ENCODE data around the gene DDX39B. TPM values are rescaled to one million over a fixed set of nuclear protein-coding genes. Genes with fewer than 3 reads are reported as not detected.
A peak's percentile ranks its signal among the peaks of the same experiment; 100 is the strongest.

The DDX39B gene
- total RNA-seq, 3 donors from 2014 or later (not counting 1 experiment from before 2014, with no cell fraction given), result 506 to 571 (median 534) TPM

- Mint-ChIP-seq H3K9me3 (no peaks in the 10 kb centered on the region), H3K4me3 (peak overlapping the region; percentile 82), H3K27ac (peak overlapping the region; percentile 98), H3K4me1 (peaks cover 47 to 61% of the 10 kb centered on the region in 2 donors), H3K36me3 (no peaks in the 10 kb centered on the region), H3K27me3 (ENCODE audit: low read depth in 2 of 2) (no peaks in the 10 kb centered on the region)
- peak; percentile 68 to 80 (median 70) for ATAC-seq
- DNase-seq, result peak; percentile 71 to 86
- Histone ChIP-seq H3K4me3 (ENCODE audit: low read length) (peak overlapping the region; percentile 4), H3K9me3 (ENCODE audit: control insufficient read depth, insufficient read depth, low read length) (no peaks in the 10 kb centered on the region), H3K36me3 (ENCODE audit: control insufficient read depth, insufficient read depth, low read length) (no peaks in the 10 kb centered on the region), H3K27me3 (ENCODE audit: control insufficient read depth, insufficient read depth, low read length) (no peaks in the 10 kb centered on the region), H3K4me1 (ENCODE audit: control insufficient read depth, insufficient read depth, low read length) (peaks cover 69% of the 10 kb centered on the region), H3K27ac (ENCODE audit: low read length) (peak overlapping the region; percentile 90)
- no peak for TF ChIP-seq CTCF (IDR thresholded peaks at IDR 0.05)
- intact Hi-C loops (cut with micrococcal nuclease), result loop anchor here (2.0 to 5.0 kb wide), 2 partner anchors 14 to 103 kb away; partner anchors contain the start of genes C6orf47, GPANK1 and LTA
- WGBS (ENCODE audit: insufficient coverage), result 3% methylated on average over 14 of the region's 14 CpGs
Measured at GRCh38 chr6:31558631-31559500, 17.1 kb upstream of the DDX39B start.

GRCh38 chr6:31558318-31558625 is 16.5 kb upstream of the DDX39B start:
- peak overlapping the region; percentile 98 for H3K27ac Mint-ChIP-seq
- TF ChIP-seq CTCF (IDR thresholded peaks at IDR 0.05), result no peak
- Histone ChIP-seq H3K27me3 (ENCODE audit: control insufficient read depth, insufficient read depth, low read length) (no peaks in the 10 kb centered on the region), H3K9me3 (ENCODE audit: control insufficient read depth, insufficient read depth, low read length) (no peaks in the 10 kb centered on the region), H3K4me1 (ENCODE audit: control insufficient read depth, insufficient read depth, low read length) (peaks cover 69% of the 10 kb centered on the region), H3K4me3 (ENCODE audit: low read length) (peak overlapping the region; percentile 4), H3K27ac (ENCODE audit: low read length) (peak overlapping the region; percentile 90), H3K36me3 (ENCODE audit: control insufficient read depth, insufficient read depth, low read length) (no peaks in the 10 kb centered on the region)
- peaks cover 47 to 61% of the 10 kb centered on the region in 2 donors for H3K4me1 Mint-ChIP-seq
- intact Hi-C loops (cut with micrococcal nuclease), result loop anchor here (2.0 to 5.0 kb wide), 2 partner anchors 15 to 104 kb away; partner anchors contain the start of genes C6orf47, GPANK1 and LTA
- H3K36me3 Mint-ChIP-seq, result no peaks in the 10 kb centered on the region
- DNase-seq (no peak), ATAC-seq (no peak)
- WGBS (ENCODE audit: insufficient coverage), result 60% methylated on average over 8 of the region's 8 CpGs
- no peaks in the 10 kb centered on the region for H3K9me3 Mint-ChIP-seq
- peak overlapping the region; percentile 82 for H3K4me3 Mint-ChIP-seq
- H3K27me3 Mint-ChIP-seq (ENCODE audit: low read depth in 2 of 2), result no peaks in the 10 kb centered on the region

- Mint-ChIP-seq H3K27ac (peak overlapping the region; percentile 98), H3K27me3 (ENCODE audit: low read depth in 2 of 2) (no peaks in the 10 kb centered on the region), H3K9me3 (no peaks in the 10 kb centered on the region), H3K4me3 (peak overlapping the region; percentile 82), H3K36me3 (no peaks in the 10 kb centered on the region), H3K4me1 (peaks cover 47 to 55% of the 10 kb centered on the region in 2 donors)
- Histone ChIP-seq H3K4me3 (ENCODE audit: low read length) (no peak overlapping the region), H3K9me3 (ENCODE audit: control insufficient read depth, insufficient read depth, low read length) (no peaks in the 10 kb centered on the region), H3K36me3 (ENCODE audit: control insufficient read depth, insufficient read depth, low read length) (no peaks in the 10 kb centered on the region), H3K27me3 (ENCODE audit: control insufficient read depth, insufficient read depth, low read length) (no peaks in the 10 kb centered on the region), H3K4me1 (ENCODE audit: control insufficient read depth, insufficient read depth, low read length) (peaks cover 66% of the 10 kb centered on the region), H3K27ac (ENCODE audit: low read length) (peak overlapping the region; percentile 90)
- no peak for ATAC-seq
- TF ChIP-seq CTCF (IDR thresholded peaks at IDR 0.05), result no peak
- 65% methylated on average over 22 of the region's 24 CpGs for WGBS (ENCODE audit: insufficient coverage)
- no peak for DNase-seq
- intact Hi-C loops (cut with micrococcal nuclease), result loop anchor here (2.0 to 5.0 kb wide), 2 partner anchors 15 to 105 kb away; partner anchors contain the start of genes C6orf47, GPANK1 and LTA
Measured at GRCh38 chr6:31557443-31558317, 15.9 kb upstream of the DDX39B start.
